Urinary bladder (tissue), 4 donors: ENCODE measurements around the gene LHFPL5. TPM values are rescaled to one million over a fixed set of nuclear protein-coding genes. Genes with fewer than 3 reads are reported as not detected.

Experiments used
- DNase-seq: peaks from one replicate; pipeline ENCODE4 v3.0.0-alpha.2; 2015; ENCODE audit errors: extremely low spot score
- H3K27ac ChIP-seq: one replicate; pipeline ENCODE4 v1.5.1; 2013; ENCODE audit warnings: low read depth, mild to moderate bottlenecking, moderate library complexity
- H3K36me3 ChIP-seq: one replicate; pipeline ENCODE4 v1.6.1; 2013; ENCODE audit warnings: mild to moderate bottlenecking, moderate library complexity; ENCODE audit not compliant: insufficient read depth
- H3K4me1 ChIP-seq: one replicate; pipeline ENCODE4 v1.6.1; 2013; ENCODE audit warnings: mild to moderate bottlenecking, moderate library complexity; ENCODE audit not compliant: insufficient read depth
- H3K4me3 ChIP-seq: one replicate; pipeline ENCODE4 v1.5.1; 2013; ENCODE audit warnings: low read depth, low read length
- WGBS: extraction: QIAGEN DNeasy Blood & Tissue Kit; methylation state at CpG from one replicate; pipeline ENCODE4 v1.1.7; 2013; 5-methylcytosine and 5-hydroxymethylcytosine counted together
- polyA plus RNA-seq: library from polyadenylated mRNA; stranded (reverse); fragments of 200-250 nt; gene quantifications from one replicate; pipeline ENCODE4 v1.2.3, GENCODE V29; 2013
- total RNA-seq: library from RNA; depleted of rRNA; stranded (reverse); fragments of >200 nt; gene quantifications from one replicate; pipeline ENCODE4 v1.2.3, GENCODE V29; 2014
- donor health status: healthy with polysubstance abuse.
- donor health status: healthy.

The LHFPL5 gene
- not detected for total RNA-seq
- not detected for polyA plus RNA-seq

GRCh38 chr6:35804996-35805736, at the start of gene LHFPL5:
Gene LHFPL5 (plus strand): TSS chr6:35805352. CDS start chr6:35805671, 319 bp downstream.
- Histone ChIP-seq H3K4me3 (no peak within 1 kb of the TSS), H3K27ac (no peak within 1 kb of the TSS), H3K36me3 (no peaks in the 10 kb centered on the region), H3K4me1 (no peaks in the 10 kb centered on the region)
- no peak for DNase-seq
- WGBS: 13% methylated on average over 40 of the region's 40 CpGs

GRCh38 chr6:35757456-35758123, 47.6 kb upstream of the LHFPL5 start:
- Histone ChIP-seq H3K36me3 (no peaks in the 10 kb centered on the region), H3K4me1 (no peaks in the 10 kb centered on the region), H3K4me3 (no peak overlapping the region), H3K27ac (no peak overlapping the region)
- 55% methylated on average over 10 of the region's 10 CpGs for WGBS
- DNase-seq: no peak

GRCh38 chr6:35759426-35759825, 45.7 kb upstream of the LHFPL5 start:
- H3K4me3 ChIP-seq: no peak overlapping the region
- DNase-seq: no peak
- WGBS: 75% methylated on average over 3 of the region's 3 CpGs
- no peaks in the 10 kb centered on the region for H3K4me1 ChIP-seq
- no peak overlapping the region for H3K27ac ChIP-seq
- H3K36me3 ChIP-seq: no peaks in the 10 kb centered on the region

- no peak for DNase-seq
- H3K4me1 ChIP-seq: no peaks in the 10 kb centered on the region
- WGBS: 86% methylated on average over 23 of the region's 23 CpGs
- no peak overlapping the region for H3K4me3 ChIP-seq
- H3K36me3 ChIP-seq: no peaks in the 10 kb centered on the region
- H3K27ac ChIP-seq: no peak overlapping the region
These were observed 39.4 kb upstream of the LHFPL5 start for GRCh38 chr6:35765739-35766138.

- WGBS: 70% methylated on average over 4 of the region's 4 CpGs
- Histone ChIP-seq H3K27ac (no peak overlapping the region), H3K36me3 (no peaks in the 10 kb centered on the region), H3K4me1 (no peaks in the 10 kb centered on the region), H3K4me3 (no peak overlapping the region)
- DNase-seq: no peak
These were observed 35.9 kb upstream of the LHFPL5 start for GRCh38 chr6:35769211-35769610.

- H3K4me1 ChIP-seq: peaks cover under 1% of the 10 kb centered on the region
- WGBS: 61% methylated on average over 5 of the region's 5 CpGs
- H3K4me3 ChIP-seq: no peak overlapping the region
- DNase-seq: no peak
- no peaks in the 10 kb centered on the region for H3K36me3 ChIP-seq
- H3K27ac ChIP-seq: no peak overlapping the region
These were observed 33.9 kb upstream of the LHFPL5 start for GRCh38 chr6:35771343-35771627.

- Histone ChIP-seq H3K27ac (no peak overlapping the region), H3K4me3 (no peak overlapping the region), H3K4me1 (peaks cover 2% of the 10 kb centered on the region), H3K36me3 (no peaks in the 10 kb centered on the region)
- no peak for DNase-seq
- WGBS: 91% methylated on average over 11 of the region's 11 CpGs
These were observed 30.9 kb upstream of the LHFPL5 start for GRCh38 chr6:35774116-35774794.

- Histone ChIP-seq H3K4me1 (peaks cover 2% of the 10 kb centered on the region), H3K27ac (no peak overlapping the region), H3K4me3 (no peak overlapping the region), H3K36me3 (no peaks in the 10 kb centered on the region)
- no peak for DNase-seq
- 82% methylated on average over 6 of the region's 6 CpGs for WGBS
These were observed 30.1 kb upstream of the LHFPL5 start for GRCh38 chr6:35775031-35775430.

- Histone ChIP-seq H3K4me1 (peaks cover 2% of the 10 kb centered on the region), H3K4me3 (peak within 1 kb of the TSS; percentile 46), H3K27ac (no peak within 1 kb of the TSS), H3K36me3 (no peaks in the 10 kb centered on the region)
- DNase-seq: no peak
- 2% methylated on average over 56 of the region's 56 CpGs for WGBS
These were observed 28.6 kb upstream of the LHFPL5 start, which contains the start of gene CLPSL2 for GRCh38 chr6:35776364-35777215. Gene CLPSL2 (plus strand): TSS chr6:35776598. CDS start chr6:35776619, 21 bp downstream.

GRCh38 chr6:35777356-35778102, 27.6 kb upstream of the LHFPL5 start:
- Histone ChIP-seq H3K4me3 (no peak overlapping the region), H3K27ac (no peak overlapping the region), H3K4me1 (peaks cover 2% of the 10 kb centered on the region), H3K36me3 (no peaks in the 10 kb centered on the region)
- no peak for DNase-seq
- WGBS: 89% methylated on average over 10 of the region's 10 CpGs

- H3K4me3 ChIP-seq: no peak overlapping the region
- 82% methylated on average over 2 of the region's 2 CpGs for WGBS
- no peaks in the 10 kb centered on the region for H3K36me3 ChIP-seq
- H3K27ac ChIP-seq: no peak overlapping the region
- no peak for DNase-seq
- peaks cover 2% of the 10 kb centered on the region for H3K4me1 ChIP-seq
These were observed 26.7 kb upstream of the LHFPL5 start for GRCh38 chr6:35778437-35778836.

GRCh38 chr6:35780719-35781118, 24.4 kb upstream of the LHFPL5 start, which contains the start of gene CLPSL1:
Gene CLPSL1 (plus strand): TSS chr6:35781019. CDS start chr6:35781111, 92 bp downstream.
- Histone ChIP-seq H3K27ac (no peak within 1 kb of the TSS), H3K36me3 (no peaks in the 10 kb centered on the region), H3K4me1 (peaks cover 2% of the 10 kb centered on the region), H3K4me3 (no peak within 1 kb of the TSS)
- 84% methylated on average over 7 of the region's 7 CpGs for WGBS
- no peak for DNase-seq

GRCh38 chr6:35781290-35781689, 23.9 kb upstream of the LHFPL5 start:
- Histone ChIP-seq H3K27ac (no peak overlapping the region), H3K4me1 (peaks cover 2% of the 10 kb centered on the region), H3K4me3 (no peak overlapping the region), H3K36me3 (no peaks in the 10 kb centered on the region)
- no peak for DNase-seq
- WGBS: 98% methylated on average over 2 of the region's 2 CpGs
